Prostate gland (tissue), 2 donors: ENCODE data around the gene PHAF1. TPM values are rescaled to one million over a fixed set of nuclear protein-coding genes. Genes with fewer than 3 reads are reported as not detected.
A peak's percentile ranks its signal among the peaks of the same experiment; 100 is the strongest.

ENCODE experiments used
- DNase-seq: peaks from one replicate; pipeline ENCODE4 v3.0.0-alpha.2; 2019; ENCODE audit warnings: low spot score
- H3K27ac ChIP-seq, 2 donors: fragments of 200-600 bp; sonication (generic); 2 replicates each; pipeline ENCODE4 v1.5.1; 2017 to 2019
- H3K27me3 ChIP-seq: fragments of 200-600 bp; sonication (generic); replicated peaks from 2 replicates; pipeline ENCODE4 v1.5.1; 2019; ENCODE audit not compliant: insufficient read depth
- H3K36me3 ChIP-seq, 2 donors: fragments of 200-600 bp; sonication (generic); 1 replicate in 1 of 2; 2 replicates in 1 of 2; pipeline versions ENCODE4 v1.5.1 to v1.8.1; 2017 to 2019
- H3K4me1 ChIP-seq: fragments of 200-600 bp; sonication (generic); replicated peaks from 2 replicates; pipeline ENCODE4 v1.5.1; 2019
- H3K4me3 ChIP-seq, 2 donors: fragments of 200-600 bp; sonication (generic); 2 replicates each; pipeline ENCODE4 v1.5.1; 2017 to 2019
- H3K9me3 ChIP-seq: fragments of 200-600 bp; sonication (generic); 2 replicates; pipeline ENCODE4 v1.5.1; 2017
- CTCF ChIP-seq, 4 experiments: fragments of 200-600 bp in 2 of 4; fragments of 450-650 bp in 2 of 4; sonication (generic) in 2 of 4; IDR thresholded peaks; 1 replicate in 3 of 4; 2 replicates in 1 of 4; pipeline ENCODE4 v1.5.1; 2016 to 2019; ENCODE audit warnings: antibody characterized with exemption in 4 of 4, mild to moderate bottlenecking in 2 of 4, moderate library complexity in 2 of 4
- POLR2A ChIP-seq: fragments of 450-650 bp; IDR thresholded peaks from one replicate; pipeline ENCODE4 v1.6.1; 2016; ENCODE audit warnings: antibody characterized with exemption, mild to moderate bottlenecking
- POLR2AphosphoS5 ChIP-seq: sonication (generic); formaldehyde crosslinking; IDR thresholded peaks from one replicate; pipeline ENCODE4 v1.6.1; 2017; ENCODE audit warnings: antibody characterized with exemption
- WGBS: methylation state at CpG from one replicate; pipeline ENCODE4 v1.1.5; 2018; 5-methylcytosine and 5-hydroxymethylcytosine counted together
- intact Hi-C: fragments of 100-400 bp; cut with DNase I; formaldehyde crosslinking; loops from one replicate; pipeline ENCODE4 v1.14.2; 2022
- total RNA-seq, 2 donors: library from RNA; depleted of rRNA; stranded (reverse); fragments of >200 nt; gene quantifications; one replicate each; pipeline ENCODE4 v1.1.0, GENCODE V29; 2016

PHAF1 gene
- total RNA-seq, 2 donors from 2014 or later, result 30.1 to 31.9 TPM

- H3K27me3 ChIP-seq, result no peaks in the 10 kb centered on the region
- WGBS, result 81% methylated on average over 7 of the region's 7 CpGs
- H3K36me3 ChIP-seq, result peaks cover 4 to 10% of the 10 kb centered on the region in 2 donors
- DNase-seq, result no peak
- no peak for TF ChIP-seq POLR2AphosphoS5
- no peak for TF ChIP-seq POLR2A
- TF ChIP-seq CTCF (IDR thresholded peaks at IDR 0.05), result no peak
- no peaks in the 10 kb centered on the region for H3K4me1 ChIP-seq
- H3K9me3 ChIP-seq, result no peaks in the 10 kb centered on the region
- peak overlapping the region in 1 of 2 donors; percentile 21 for H3K27ac ChIP-seq
- intact Hi-C loops, result loop anchor here (5.0 kb wide), 1 partner anchor 34 kb away; no protein-coding TSS in a partner anchor
- H3K4me3 ChIP-seq, result no peak overlapping the region
These were observed 37.0 kb downstream of the PHAF1 start for GRCh38 chr16:67146523-67147357.

- DNase-seq, result no peak
These were observed 37.8 kb downstream of the PHAF1 start for GRCh38 chr16:67147437-67148140.

GRCh38 chr16:67148221-67148620 lies 38.5 kb downstream of the PHAF1 start:
- DNase-seq, result no peak
- Histone ChIP-seq H3K4me1 (no peaks in the 10 kb centered on the region), H3K36me3 (peaks cover 0 to 9% of the 10 kb centered on the region in 2 donors), H3K9me3 (no peaks in the 10 kb centered on the region), H3K27ac (no peak overlapping the region), H3K27me3 (no peaks in the 10 kb centered on the region), H3K4me3 (no peak overlapping the region)
- no peak for TF ChIP-seq POLR2A
- no peak for TF ChIP-seq CTCF (IDR thresholded peaks at IDR 0.05)
- TF ChIP-seq POLR2AphosphoS5, result no peak
- WGBS, result 88% methylated on average over 2 of the region's 2 CpGs
- intact Hi-C loops, result loop anchor here (5.0 kb wide), 1 partner anchor 36 kb away; no protein-coding TSS in a partner anchor

More at GRCh38 chr16:67147437-67148140, 37.8 kb downstream of the PHAF1 start:
- Histone ChIP-seq H3K9me3 (no peaks in the 10 kb centered on the region), H3K4me1 (no peaks in the 10 kb centered on the region), H3K4me3 (no peak overlapping the region), H3K27ac (peak overlapping the region in 1 of 2 donors; percentile 21), H3K36me3 (peaks cover 0 to 9% of the 10 kb centered on the region in 2 donors), H3K27me3 (no peaks in the 10 kb centered on the region)
- intact Hi-C loops, result loop anchor here (5.0 kb wide), 1 partner anchor 35 kb away; no protein-coding TSS in a partner anchor
- WGBS, result 43% methylated on average over 4 of the region's 4 CpGs
- TF ChIP-seq POLR2A (no peak), POLR2AphosphoS5 (peak; percentile 65), CTCF (IDR thresholded peaks at IDR 0.05) (no peak)

- DNase-seq, result no peak
- Histone ChIP-seq H3K27ac (no peak overlapping the region), H3K9me3 (no peaks in the 10 kb centered on the region), H3K4me3 (no peak overlapping the region), H3K27me3 (no peaks in the 10 kb centered on the region), H3K4me1 (no peaks in the 10 kb centered on the region), H3K36me3 (peaks cover 0 to 9% of the 10 kb centered on the region in 2 donors)
- WGBS, result 80% methylated on average over 11 of the region's 11 CpGs
- intact Hi-C loops, result loop anchor here (5.0 kb wide), 1 partner anchor 36 kb away; no protein-coding TSS in a partner anchor
- no peak for TF ChIP-seq POLR2AphosphoS5
- no peak for TF ChIP-seq CTCF (IDR thresholded peaks at IDR 0.05)
- no peak for TF ChIP-seq POLR2A
These were observed 39.0 kb downstream of the PHAF1 start for GRCh38 chr16:67148656-67149275.
